Hepatic stellate cell (primary cell): ENCODE data around the gene LRRC61.
A peak's percentile ranks its signal among the peaks of the same experiment; 100 is the strongest.

Experiments
- DNase-seq: peaks from one replicate; pipeline ENCODE4 v3.0.0; 2011; ENCODE audit warnings: low spot score

LRRC61 gene

GRCh38 chr7:150371131-150371995 lies 48.2 kb downstream of the LRRC61 start:
- DNase-seq, result no peak

GRCh38 chr7:150371996-150372270 lies 48.8 kb downstream of the LRRC61 start:
- no peak for DNase-seq

- no peak for DNase-seq
These were observed 49.3 kb downstream of the LRRC61 start for GRCh38 chr7:150372271-150373048.

GRCh38 chr7:150373049-150373801 lies 50.1 kb downstream of the LRRC61 start:
- no peak for DNase-seq

GRCh38 chr7:150374026-150374425 lies 50.9 kb downstream of the LRRC61 start:
- DNase-seq, result no peak

GRCh38 chr7:150374472-150374871 lies 51.3 kb downstream of the LRRC61 start:
- no peak for DNase-seq

- DNase-seq, result no peak
These were observed 52.7 kb downstream of the LRRC61 start for GRCh38 chr7:150375662-150376521.

- no peak for DNase-seq
These were observed 53.4 kb downstream of the LRRC61 start for GRCh38 chr7:150376560-150376959.

GRCh38 chr7:150377196-150377595 lies 54.0 kb downstream of the LRRC61 start:
- DNase-seq, result no peak

GRCh38 chr7:150377635-150378034 lies 54.5 kb downstream of the LRRC61 start:
- DNase-seq, result no peak

GRCh38 chr7:150378115-150378852 lies 55.1 kb downstream of the LRRC61 start:
- DNase-seq, result peak; percentile 26

GRCh38 chr7:150378853-150379440 lies 55.8 kb downstream of the LRRC61 start, which contains the start of gene ZNF775:
ZNF775 (plus strand) TSS chr7:150379330; CDS start chr7:150388471, 9,141 bp downstream.
- DNase-seq, result peak; percentile 100

GRCh38 chr7:150379441-150380379 lies 56.6 kb downstream of the LRRC61 start:
- peak; percentile 49 for DNase-seq

GRCh38 chr7:150380463-150380862 lies 57.3 kb downstream of the LRRC61 start:
- no peak for DNase-seq

- no peak for DNase-seq
These were observed 57.9 kb downstream of the LRRC61 start for GRCh38 chr7:150381096-150381495.

GRCh38 chr7:150381785-150382122 lies 58.6 kb downstream of the LRRC61 start:
- DNase-seq, result no peak

GRCh38 chr7:150382123-150382843 lies 59.1 kb downstream of the LRRC61 start:
- no peak for DNase-seq

GRCh38 chr7:150382844-150383225 lies 59.7 kb downstream of the LRRC61 start:
- no peak for DNase-seq
